Neural cell (in vitro differentiated cells): ENCODE results near the gene CLCN1.

Source experiments
- CTCF ChIP-seq: fragments of 450-650 bp; IDR thresholded peaks from 2 replicates; pipeline ENCODE4 v1.5.1; 2014; ENCODE audit warnings: antibody characterized with exemption, mild to moderate bottlenecking, moderate library complexity; ENCODE audit not compliant: poor library complexity, severe bottlenecking
- EZH2 ChIP-seq: fragments of 200-600, 300-800 bp; shearing (Covaris generic), sonication (generic); IDR thresholded peaks from 2 replicates; pipeline ENCODE4 v1.6.1; 2014; ENCODE audit warnings: antibody characterized with exemption, low read length, borderline replicate concordance, mild to moderate bottlenecking; ENCODE audit not compliant: insufficient read depth, poor library complexity, severe bottlenecking
- RAD21 ChIP-seq: fragments of 450-650 bp; conservative IDR thresholded peaks from 2 replicates; pipeline ENCODE4 v1.6.1; 2014; ENCODE audit warnings: antibody characterized with exemption, mild to moderate bottlenecking, moderate library complexity

DNA sequence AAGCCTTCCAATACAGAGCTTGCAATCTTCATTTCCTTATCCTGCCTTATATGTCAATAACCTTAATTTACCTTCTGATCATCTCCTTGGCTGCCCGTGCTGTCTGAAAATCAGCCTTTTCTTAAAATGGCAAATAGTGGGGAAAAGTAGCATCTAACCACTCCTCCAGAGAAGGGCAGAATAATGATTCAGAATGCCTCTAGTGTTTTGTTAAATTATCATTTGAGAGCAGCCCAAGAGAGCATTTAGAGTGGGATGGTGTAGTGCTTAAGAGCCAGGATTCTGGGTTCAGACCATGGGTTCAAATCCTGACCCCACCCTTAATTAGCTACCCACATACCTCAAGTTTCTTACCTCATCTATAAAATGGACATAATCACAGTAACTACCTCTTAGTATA lies 35.8 kb upstream of the CLCN1 start:
- TF ChIP-seq RAD21 (no peak), CTCF (no peak), EZH2 (no peak)
